SK-N-DZ (cell line): ENCODE measurements around the gene TNPO3.
"Not testable (repeated sequence)": the region's sequence is repeated elsewhere in the genome, so short reads cannot be mapped to it uniquely, and the experiment has no call there.

Experiments
- DNase-seq: peaks from one replicate; pipeline ENCODE4 v3.0.0-alpha.2; 2015; ENCODE audit warnings: low spot score

The TNPO3 gene

GRCh38 chr7:128922496-128923410 lies 132.2 kb downstream of the TNPO3 start:
- no peak for DNase-seq

- DNase-seq: no peak
Measured at GRCh38 chr7:128921866-128922440, 133.0 kb downstream of the TNPO3 start.

DNA sequence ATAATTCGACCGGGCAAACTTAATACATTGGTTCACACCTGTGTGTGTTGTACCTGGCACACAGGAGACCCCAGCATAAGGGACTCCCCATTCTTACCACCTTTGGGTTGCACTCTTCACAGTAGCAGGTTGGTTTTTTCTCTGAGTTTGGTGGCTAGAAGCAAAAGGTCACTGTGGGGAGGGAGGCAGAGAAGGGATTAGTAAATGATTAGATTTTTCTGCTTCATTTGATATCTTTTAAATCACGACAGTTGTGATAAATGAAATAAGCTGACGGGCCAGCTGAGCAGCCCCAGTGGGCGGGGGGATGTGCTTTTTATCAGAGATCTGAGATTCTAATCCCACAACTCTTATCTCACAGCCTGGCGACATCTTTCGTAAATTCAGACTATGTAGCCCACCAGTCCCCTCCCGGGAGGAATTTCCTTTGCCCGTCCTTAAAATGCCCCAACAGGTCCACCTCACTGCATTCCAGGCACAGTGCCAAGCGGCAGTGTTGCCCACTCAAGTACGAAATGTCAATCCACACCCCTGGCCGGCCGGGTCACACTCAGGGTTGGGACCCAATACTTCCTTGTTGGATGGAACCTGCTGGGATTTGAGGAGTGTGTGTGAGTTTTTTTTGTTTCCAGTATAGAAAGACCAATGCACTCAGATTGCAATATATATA lies 133.9 kb downstream of the TNPO3 start:
- DNase-seq: no peak

GRCh38 chr7:128919881-128920799 lies 134.8 kb downstream of the TNPO3 start:
- DNase-seq: peak; percentile 41

GRCh38 chr7:128919241-128919640 lies 135.7 kb downstream of the TNPO3 start:
- no peak for DNase-seq

- no peak for DNase-seq
Measured at GRCh38 chr7:128918016-128918665, 136.8 kb downstream of the TNPO3 start.

GRCh38 chr7:128917122-128917521 lies 137.8 kb downstream of the TNPO3 start:
- no peak for DNase-seq

GRCh38 chr7:128916643-128916915 lies 138.3 kb downstream of the TNPO3 start:
- no peak for DNase-seq

- DNase-seq: no peak
Measured at GRCh38 chr7:128915841-128916642, 138.9 kb downstream of the TNPO3 start.

DNA sequence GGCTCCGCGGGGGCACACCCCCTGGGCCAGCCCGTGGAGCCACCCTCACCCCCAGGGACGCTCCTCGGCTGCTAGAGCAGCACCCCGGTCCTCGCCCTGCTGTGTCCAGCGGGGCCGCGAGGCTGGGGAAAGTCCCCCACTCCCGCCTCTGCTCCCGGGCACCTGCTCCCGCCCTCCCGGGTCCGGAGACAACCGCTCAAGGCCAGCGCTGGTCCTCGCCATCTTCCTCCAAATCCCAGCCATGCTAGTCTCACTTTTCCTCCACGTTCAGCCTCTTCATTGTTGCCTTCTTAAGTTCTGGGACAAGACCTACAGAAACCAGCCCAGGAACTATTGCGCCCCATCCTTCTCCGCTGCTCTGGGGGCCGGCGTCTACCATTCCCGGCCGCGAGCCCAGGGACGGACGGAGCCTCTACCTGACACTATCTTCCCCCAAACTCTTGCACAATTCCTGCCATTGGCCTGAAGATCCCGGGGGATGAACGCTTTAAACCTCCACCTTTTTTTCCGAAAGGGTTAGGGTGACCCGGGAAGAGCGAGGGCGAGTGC lies 139.6 kb downstream of the TNPO3 start:
- DNase-seq: no peak

- DNase-seq: peak; percentile 56
Measured at GRCh38 chr7:128914566-128915151, 140.3 kb downstream of the TNPO3 start.

GRCh38 chr7:128913870-128914565 lies 140.9 kb downstream of the TNPO3 start:
- no peak for DNase-seq

DNA sequence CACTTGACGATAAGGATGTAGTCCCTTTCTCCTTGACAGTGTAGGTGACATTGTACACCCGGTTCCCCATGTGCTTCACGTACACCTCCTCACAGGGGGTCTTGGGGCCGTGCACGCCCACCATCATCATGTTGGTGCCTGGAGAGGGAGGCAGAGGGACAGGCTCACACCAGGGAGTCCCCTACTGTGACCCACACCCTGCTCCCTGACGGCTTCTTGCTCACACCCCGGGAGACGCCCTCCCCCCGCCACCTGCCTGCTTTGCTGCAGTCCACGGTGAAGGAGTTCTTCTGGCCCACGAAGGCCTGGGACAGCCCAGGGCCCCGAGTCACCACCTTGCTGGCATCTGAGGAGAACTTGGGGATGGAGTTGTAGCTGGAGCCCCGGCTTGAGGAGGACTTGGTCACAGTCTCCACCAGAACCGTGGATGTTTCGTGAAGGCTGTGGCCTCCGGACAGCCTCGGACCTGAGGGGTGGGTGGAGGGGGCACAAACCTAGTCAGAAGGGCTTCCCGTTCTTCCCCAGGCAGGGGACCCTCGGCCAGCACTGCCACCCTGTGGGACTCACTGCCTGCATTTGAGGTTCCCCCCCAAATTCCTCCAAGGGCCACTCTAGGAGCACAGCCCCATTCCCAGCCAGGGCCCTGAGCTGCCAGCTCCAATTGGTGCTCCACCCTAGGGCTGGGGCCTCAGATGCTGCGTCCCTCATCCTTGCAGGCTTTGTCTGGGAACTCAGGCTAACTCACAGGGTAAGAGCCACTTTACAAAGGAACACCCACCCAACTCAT lies 142.0 kb downstream of the TNPO3 start:
- not testable (repeated sequence) for DNase-seq

GRCh38 chr7:128912281-128912680 lies 142.6 kb downstream of the TNPO3 start:
- DNase-seq: no peak

DNA sequence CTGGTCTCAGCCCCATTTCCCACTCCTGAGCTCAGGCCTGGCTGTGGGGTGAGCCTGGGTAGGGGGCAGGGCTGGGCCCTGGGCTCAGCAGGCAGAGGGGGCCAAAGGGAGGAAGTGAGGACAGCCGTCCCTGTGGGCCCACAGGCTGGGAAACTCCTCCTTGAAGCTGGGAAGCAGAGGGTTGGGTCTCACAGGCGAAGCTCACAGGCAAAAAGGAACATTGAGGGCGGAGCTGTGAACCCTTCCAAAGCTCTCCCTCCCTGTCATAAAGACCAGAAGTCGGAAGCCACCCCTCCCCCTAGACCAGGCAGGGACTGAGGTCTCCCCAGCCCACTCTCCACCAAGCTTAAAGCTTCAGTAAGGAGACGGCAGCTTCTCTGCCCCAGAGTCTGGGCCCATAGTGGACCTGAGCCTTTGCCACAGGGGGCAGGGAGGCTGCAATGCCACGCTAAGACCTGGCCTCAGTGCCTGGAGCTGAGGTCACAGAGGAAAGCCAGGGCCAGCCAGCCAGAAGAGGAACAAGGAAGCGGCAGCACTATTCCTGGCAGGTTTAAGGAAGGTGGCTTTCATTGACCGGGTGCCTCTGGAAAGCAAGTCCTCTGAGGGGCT lies 143.4 kb downstream of the TNPO3 start:
- peak; percentile 91 for DNase-seq

- peak; percentile 66 for DNase-seq
Measured at GRCh38 chr7:128910569-128910945, 144.4 kb downstream of the TNPO3 start, which contains the start of gene KCP. KCP (minus strand) TSS chr7:128910709; CDS start chr7:128910676, 33 bp downstream.
